ENCODE results near the gene MICAL3. TPM values are rescaled to one million over a fixed set of nuclear protein-coding genes. Genes with fewer than 3 reads are reported as not detected.

MICAL3 gene
- polyA plus RNA-seq, 3 donors = 0.23 to 0.84 TPM; not detected in 1

DNA sequence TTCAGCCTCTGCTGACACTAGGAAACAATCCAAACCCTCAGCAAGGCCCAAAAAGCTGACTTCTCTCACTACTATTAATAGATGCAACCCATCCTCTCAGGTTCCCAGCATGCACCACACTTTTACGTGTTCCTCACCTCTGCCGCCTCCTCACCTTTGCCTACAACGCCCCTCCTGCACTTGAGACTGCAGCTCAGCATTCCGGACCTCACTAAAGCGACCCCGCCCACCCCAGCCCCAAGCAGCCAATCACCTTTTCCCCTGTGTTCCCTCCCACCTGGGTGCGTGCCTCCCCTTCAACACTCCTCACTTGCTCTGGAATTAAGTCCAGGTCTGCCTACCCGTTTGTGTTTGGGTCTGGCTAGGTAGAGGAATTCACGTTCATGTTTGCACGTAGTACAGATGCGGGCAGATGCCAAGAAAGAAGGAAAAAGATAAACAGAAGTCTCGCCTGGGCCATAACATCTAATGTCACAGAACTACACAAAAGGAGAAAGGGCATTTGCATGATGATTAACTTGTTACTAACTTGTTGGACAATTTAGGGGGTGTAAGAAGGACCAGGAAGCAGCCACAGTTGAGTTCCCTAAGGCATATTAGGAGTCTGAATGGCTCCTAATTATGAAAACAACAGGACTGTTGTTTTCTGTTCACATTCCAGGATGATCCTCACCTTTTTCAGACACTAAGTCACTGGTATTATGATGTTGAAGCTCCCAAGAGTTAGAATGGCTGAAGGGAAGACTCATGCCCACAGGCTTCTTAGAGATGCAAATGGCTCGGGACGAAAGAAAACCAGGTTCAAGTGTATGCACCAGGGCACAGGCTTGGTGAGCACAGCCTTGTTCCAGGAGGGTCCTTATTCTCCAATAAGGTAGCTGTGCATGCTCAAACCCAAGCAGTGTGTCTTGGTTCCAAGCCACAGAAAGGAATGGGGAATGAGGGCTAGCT lies 102.2 kb downstream of the MICAL3 start:
- Histone ChIP-seq H3K9me3 (replicated peaks in 1 of 2; ENCODE audit: control insufficient read depth in 1 of 2, insufficient read depth in 1 of 2, low read length in 2 of 2) (no peaks in the 10 kb centered on the region), H3K4me1 (ENCODE audit: control insufficient read depth in 1 of 2, insufficient read depth in 2 of 2, low read length in 2 of 2) (no peaks in the 10 kb centered on the region), H3K4me2 (replicated peaks; ENCODE audit: extremely low read depth, low read length, poor library complexity, severe bottlenecking) (no peak overlapping the region), H3K9ac (ENCODE audit: insufficient read depth, low read length, poor library complexity, severe bottlenecking) (no peak overlapping the region), H3K4me3 (replicated peaks in 1 of 3; ENCODE audit: low read depth in 2 of 3, low read length in 3 of 3) (no peak overlapping the region), H3K36me3 (replicated peaks in 1 of 2; ENCODE audit: control insufficient read depth in 1 of 2, insufficient read depth in 2 of 2, low read length in 2 of 2) (no peaks in the 10 kb centered on the region), H3K79me2 (ENCODE audit: insufficient read depth, low read length) (no peaks in the 10 kb centered on the region), H3K27me3 (ENCODE audit: control insufficient read depth in 2 of 2, insufficient read depth in 2 of 2, low read length in 2 of 2) (no peaks in the 10 kb centered on the region), H3K27ac (ENCODE audit: low read depth in 1 of 2, low read length in 2 of 2) (no peak overlapping the region), H4K20me1 (ENCODE audit: insufficient read depth, low read length) (no peaks in the 10 kb centered on the region), H2AFZ (ENCODE audit: insufficient read depth, low read depth, low read length, poor library complexity, severe bottlenecking) (no peak overlapping the region)
- Mint-ChIP-seq H3K4me1 (peaks cover 8% of the 10 kb centered on the region), H3K27me3 (ENCODE audit: low read depth in 3 of 3) (peaks cover 0 to 5% (median 0%) of the 10 kb centered on the region in 3 donors), H3K4me3 (no peak overlapping the region), H3K27ac (no peak overlapping the region), H3K9me3 (peaks cover 0 to 4% (median 0%) of the 10 kb centered on the region in 7 donors), H3K36me3 (no peaks in the 10 kb centered on the region)
- intact Hi-C loops (cut with micrococcal nuclease) = no loop called here
- TF ChIP-seq, protein P1, sequence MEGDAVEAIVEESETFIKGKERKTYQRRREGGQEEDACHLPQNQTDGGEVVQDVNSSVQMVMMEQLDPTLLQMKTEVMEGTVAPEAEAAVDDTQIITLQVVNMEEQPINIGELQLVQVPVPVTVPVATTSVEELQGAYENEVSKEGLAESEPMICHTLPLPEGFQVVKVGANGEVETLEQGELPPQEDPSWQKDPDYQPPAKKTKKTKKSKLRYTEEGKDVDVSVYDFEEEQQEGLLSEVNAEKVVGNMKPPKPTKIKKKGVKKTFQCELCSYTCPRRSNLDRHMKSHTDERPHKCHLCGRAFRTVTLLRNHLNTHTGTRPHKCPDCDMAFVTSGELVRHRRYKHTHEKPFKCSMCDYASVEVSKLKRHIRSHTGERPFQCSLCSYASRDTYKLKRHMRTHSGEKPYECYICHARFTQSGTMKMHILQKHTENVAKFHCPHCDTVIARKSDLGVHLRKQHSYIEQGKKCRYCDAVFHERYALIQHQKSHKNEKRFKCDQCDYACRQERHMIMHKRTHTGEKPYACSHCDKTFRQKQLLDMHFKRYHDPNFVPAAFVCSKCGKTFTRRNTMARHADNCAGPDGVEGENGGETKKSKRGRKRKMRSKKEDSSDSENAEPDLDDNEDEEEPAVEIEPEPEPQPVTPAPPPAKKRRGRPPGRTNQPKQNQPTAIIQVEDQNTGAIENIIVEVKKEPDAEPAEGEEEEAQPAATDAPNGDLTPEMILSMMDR (IDR thresholded peaks at IDR 0.05) = no peak
- no peak for DNase-seq
- 100% methylated on average over 4 of the region's 14 CpGs for WGBS (ENCODE audit: insufficient coverage)

DNA sequence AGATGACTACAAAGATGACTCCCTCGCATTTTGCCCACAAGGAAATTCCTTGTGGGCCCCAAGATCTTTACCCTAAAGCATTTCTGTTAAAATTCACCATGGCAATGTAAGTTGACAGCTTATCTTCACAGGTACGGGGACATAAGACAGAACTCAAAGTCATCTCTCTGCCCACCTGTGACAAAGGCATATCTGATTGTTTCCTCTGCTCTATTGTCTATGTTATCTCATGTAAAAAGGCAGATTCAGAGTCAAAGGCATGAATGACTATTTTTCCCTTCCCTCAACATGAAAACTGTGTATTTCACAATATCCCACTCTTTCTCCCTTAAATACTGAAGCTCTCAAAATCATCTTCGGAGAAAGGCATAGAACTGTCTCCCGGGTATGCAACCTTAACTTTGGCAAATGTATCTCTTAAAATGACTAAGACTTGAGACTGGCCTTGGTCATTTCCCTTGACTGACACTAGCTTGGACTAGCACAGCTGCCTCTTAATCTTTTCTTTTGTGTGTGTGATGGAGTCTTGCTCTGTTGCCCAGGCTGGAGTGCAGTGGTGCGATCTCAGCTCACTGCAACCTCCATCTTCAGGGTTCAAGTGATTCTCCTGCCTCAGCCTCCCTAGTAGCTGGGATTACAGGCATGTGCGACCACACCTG lies 103.2 kb downstream of the MICAL3 start:
- Mint-ChIP-seq H3K27ac (no peak overlapping the region), H3K27me3 (ENCODE audit: low read depth in 3 of 3) (peaks cover 0 to 5% (median 0%) of the 10 kb centered on the region in 3 donors), H3K4me1 (peaks cover 8% of the 10 kb centered on the region), H3K9me3 (peaks cover 0 to 4% (median 0%) of the 10 kb centered on the region in 7 donors), H3K4me3 (no peak overlapping the region), H3K36me3 (no peaks in the 10 kb centered on the region)
- no peak overlapping the region for H2AFZ ChIP-seq (ENCODE audit: insufficient read depth, low read depth, low read length, poor library complexity, severe bottlenecking)
- DNase-seq = no peak
- 97% methylated on average over 4 of the region's 6 CpGs for WGBS (ENCODE audit: insufficient coverage)
- H3K9ac ChIP-seq (ENCODE audit: insufficient read depth, low read length, poor library complexity, severe bottlenecking) = no peak overlapping the region
- TF ChIP-seq, protein P1 (IDR thresholded peaks at IDR 0.05) = no peak
- H3K4me1 ChIP-seq (ENCODE audit: control insufficient read depth in 1 of 2, insufficient read depth in 2 of 2, low read length in 2 of 2) = no peaks in the 10 kb centered on the region
- H3K27me3 ChIP-seq (ENCODE audit: control insufficient read depth in 2 of 2, insufficient read depth in 2 of 2, low read length in 2 of 2) = no peaks in the 10 kb centered on the region
- intact Hi-C loops (cut with micrococcal nuclease) = no loop called here
- no peaks in the 10 kb centered on the region for H3K9me3 ChIP-seq (replicated peaks in 1 of 2; ENCODE audit: control insufficient read depth in 1 of 2, insufficient read depth in 1 of 2, low read length in 2 of 2)
- no peaks in the 10 kb centered on the region for H3K79me2 ChIP-seq (ENCODE audit: insufficient read depth, low read length)
- no peak overlapping the region for H3K4me3 ChIP-seq (replicated peaks in 1 of 3; ENCODE audit: low read depth in 2 of 3, low read length in 3 of 3)
- H3K36me3 ChIP-seq (replicated peaks in 1 of 2; ENCODE audit: control insufficient read depth in 1 of 2, insufficient read depth in 2 of 2, low read length in 2 of 2) = no peaks in the 10 kb centered on the region
- H3K27ac ChIP-seq (ENCODE audit: low read depth in 1 of 2, low read length in 2 of 2) = no peak overlapping the region
- H3K4me2 ChIP-seq (replicated peaks; ENCODE audit: extremely low read depth, low read length, poor library complexity, severe bottlenecking) = no peak overlapping the region
- no peaks in the 10 kb centered on the region for H4K20me1 ChIP-seq (ENCODE audit: insufficient read depth, low read length)

All from CD14-positive monocyte (primary cell).